Endothelial cell (in vitro differentiated cells): ENCODE data around the gene SGCD. TPM values are rescaled to one million over a fixed set of nuclear protein-coding genes. Genes with fewer than 3 reads are reported as not detected.

Experiments used
- DNase-seq: peaks from one replicate; pipeline ENCODE4 v3.0.0; 2021; ENCODE audit warnings: low spot score
- H3K27ac Mint-ChIP-seq: one replicate; pipeline ENCODE4 v1.8.0; 2021; ENCODE audit warnings: mixed read lengths, inconsistent platforms; ENCODE audit not compliant: unreplicated experiment
- H3K27me3 Mint-ChIP-seq: one replicate; pipeline ENCODE4 v1.8.0; 2021; ENCODE audit warnings: mild to moderate bottlenecking, moderate library complexity, mixed read lengths, inconsistent platforms; ENCODE audit not compliant: unreplicated experiment
- H3K36me3 Mint-ChIP-seq: one replicate; pipeline ENCODE4 v1.8.0; 2021; ENCODE audit warnings: mild to moderate bottlenecking, low read depth, mixed read lengths, inconsistent platforms; ENCODE audit not compliant: unreplicated experiment
- H3K4me1 Mint-ChIP-seq: one replicate; pipeline ENCODE4 v1.8.0; 2021; ENCODE audit warnings: mild to moderate bottlenecking, mixed read lengths, inconsistent platforms; ENCODE audit not compliant: unreplicated experiment
- H3K4me3 Mint-ChIP-seq: one replicate; pipeline ENCODE4 v1.8.0; 2021; ENCODE audit warnings: mild to moderate bottlenecking, mixed read lengths, inconsistent platforms; ENCODE audit not compliant: unreplicated experiment
- H3K9me3 Mint-ChIP-seq: one replicate; pipeline ENCODE4 v1.8.0; 2021; ENCODE audit warnings: mixed read lengths, inconsistent platforms; ENCODE audit not compliant: unreplicated experiment
- CTCF ChIP-seq: fragments of 200-600 bp; sonication (generic); IDR thresholded peaks from one replicate; pipeline ENCODE4 v1.5.0; 2021; ENCODE audit warnings: antibody characterized with exemption; ENCODE audit not compliant: unreplicated experiment
- total RNA-seq: library from RNA; stranded (reverse); fragmentation: NEBNext Ultra II Directional; extraction: Animal tissue kit (Norgen Biotek cat#: 25700); gene quantifications from one replicate; pipeline ENCODE4 v1.2.1, GENCODE V29; 2021; ENCODE audit not compliant: unreplicated experiment

Gene SGCD
- total RNA-seq, 1 donor from 2014 or later, result 1.2 TPM

GRCh38 chr5:156783092-156783491 lies 456.1 kb downstream of the SGCD start:
- no peaks in the 10 kb centered on the region for H3K4me1 Mint-ChIP-seq
- H3K9me3 Mint-ChIP-seq, result no peaks in the 10 kb centered on the region
- DNase-seq, result no peak
- H3K36me3 Mint-ChIP-seq, result no peaks in the 10 kb centered on the region
- TF ChIP-seq CTCF, result no peak
- no peaks in the 10 kb centered on the region for H3K27me3 Mint-ChIP-seq
- H3K4me3 Mint-ChIP-seq, result no peak overlapping the region
- no peak overlapping the region for H3K27ac Mint-ChIP-seq

- Mint-ChIP-seq H3K27ac (no peak overlapping the region), H3K4me1 (no peaks in the 10 kb centered on the region), H3K36me3 (no peaks in the 10 kb centered on the region), H3K27me3 (no peaks in the 10 kb centered on the region), H3K4me3 (no peak overlapping the region), H3K9me3 (no peaks in the 10 kb centered on the region)
- no peak for DNase-seq
- TF ChIP-seq CTCF, result no peak
Observed at GRCh38 chr5:156794687-156795086, 467.7 kb downstream of the SGCD start.

GRCh38 chr5:156798201-156798600 lies 471.2 kb downstream of the SGCD start:
- no peak overlapping the region for H3K27ac Mint-ChIP-seq
- H3K4me3 Mint-ChIP-seq, result no peak overlapping the region

GRCh38 chr5:156799171-156799570 lies 472.2 kb downstream of the SGCD start:
- Mint-ChIP-seq H3K4me3 (no peak overlapping the region), H3K4me1 (peaks cover 21% of the 10 kb centered on the region), H3K36me3 (no peaks in the 10 kb centered on the region), H3K27ac (no peak overlapping the region), H3K9me3 (no peaks in the 10 kb centered on the region), H3K27me3 (no peaks in the 10 kb centered on the region)
- no peak for DNase-seq
- no peak for TF ChIP-seq CTCF

More at GRCh38 chr5:156798201-156798600, 471.2 kb downstream of the SGCD start:
- no peaks in the 10 kb centered on the region for H3K9me3 Mint-ChIP-seq
- H3K4me1 Mint-ChIP-seq, result peaks cover 21% of the 10 kb centered on the region
- H3K27me3 Mint-ChIP-seq, result no peaks in the 10 kb centered on the region
- TF ChIP-seq CTCF, result no peak
- H3K36me3 Mint-ChIP-seq, result no peaks in the 10 kb centered on the region
- no peak for DNase-seq

- no peak for DNase-seq
- Mint-ChIP-seq H3K27ac (no peak overlapping the region), H3K9me3 (no peaks in the 10 kb centered on the region), H3K36me3 (no peaks in the 10 kb centered on the region), H3K27me3 (no peaks in the 10 kb centered on the region), H3K4me1 (peaks cover 21% of the 10 kb centered on the region), H3K4me3 (no peak overlapping the region)
- TF ChIP-seq CTCF, result no peak
Observed at GRCh38 chr5:156800929-156801328, 474.0 kb downstream of the SGCD start.
